Activated naive CD8-positive, alpha-beta T cell treated with anti-CD3 and anti-CD28 coated beads for 36 hours (primary cell): ENCODE measurements around the gene GRIN2A. TPM values are rescaled to one million over a fixed set of nuclear protein-coding genes. Genes with fewer than 3 reads are reported as not detected.

Experiments
- DNase-seq: peaks from one replicate; pipeline ENCODE4 v3.0.0; 2021
- H3K27ac Mint-ChIP-seq: one replicate; pipeline ENCODE4 v1.8.0; 2022; ENCODE audit warnings: mild to moderate bottlenecking, moderate library complexity, mixed read lengths
- H3K27me3 Mint-ChIP-seq: one replicate; pipeline ENCODE4 v1.8.0; 2022; ENCODE audit warnings: mild to moderate bottlenecking, mixed read lengths
- H3K36me3 Mint-ChIP-seq: one replicate; pipeline ENCODE4 v1.8.0; 2021; ENCODE audit warnings: mild to moderate bottlenecking, mixed read lengths
- H3K4me1 Mint-ChIP-seq: one replicate; pipeline ENCODE4 v1.8.0; 2021; ENCODE audit warnings: mixed read lengths
- H3K4me3 Mint-ChIP-seq: one replicate; pipeline ENCODE4 v1.8.0; 2022; ENCODE audit warnings: mild to moderate bottlenecking, moderate library complexity, mixed read lengths
- H3K9me3 Mint-ChIP-seq: one replicate; pipeline ENCODE4 v1.8.0; 2022; ENCODE audit warnings: mixed read lengths
- total RNA-seq, 2 experiments: library from RNA; stranded (reverse); gene quantifications; one replicate each; pipeline ENCODE4 v1.2.3, GENCODE V29; 2021

The GRIN2A gene
- total RNA-seq, 2 experiments from 2014 or later: not detected

DNA sequence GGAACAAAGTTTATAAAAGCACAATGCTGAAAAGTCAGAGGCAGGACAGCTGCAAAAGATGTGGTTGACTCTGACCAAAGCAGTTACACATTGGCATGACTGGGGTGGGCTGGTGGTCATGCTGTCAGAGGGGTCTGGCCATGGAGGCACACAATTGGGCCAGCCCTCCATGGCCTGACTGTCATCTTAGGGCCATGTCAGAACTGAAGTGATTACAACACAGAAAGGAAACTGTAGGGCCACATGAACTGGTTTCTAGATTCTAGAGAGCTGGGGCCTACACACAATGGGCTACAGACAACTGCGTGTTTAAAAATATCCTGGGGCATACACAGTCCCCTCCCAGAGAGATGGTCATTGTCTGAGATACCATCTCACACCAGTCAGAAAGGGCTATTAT, 380.6 kb downstream of the GRIN2A start:
- Mint-ChIP-seq H3K27me3 (peaks cover 4% of the 10 kb centered on the region), H3K4me1 (no peaks in the 10 kb centered on the region), H3K27ac (no peak overlapping the region), H3K36me3 (no peaks in the 10 kb centered on the region), H3K4me3 (no peak overlapping the region), H3K9me3 (peaks cover 5% of the 10 kb centered on the region)
- no peak for DNase-seq

DNA sequence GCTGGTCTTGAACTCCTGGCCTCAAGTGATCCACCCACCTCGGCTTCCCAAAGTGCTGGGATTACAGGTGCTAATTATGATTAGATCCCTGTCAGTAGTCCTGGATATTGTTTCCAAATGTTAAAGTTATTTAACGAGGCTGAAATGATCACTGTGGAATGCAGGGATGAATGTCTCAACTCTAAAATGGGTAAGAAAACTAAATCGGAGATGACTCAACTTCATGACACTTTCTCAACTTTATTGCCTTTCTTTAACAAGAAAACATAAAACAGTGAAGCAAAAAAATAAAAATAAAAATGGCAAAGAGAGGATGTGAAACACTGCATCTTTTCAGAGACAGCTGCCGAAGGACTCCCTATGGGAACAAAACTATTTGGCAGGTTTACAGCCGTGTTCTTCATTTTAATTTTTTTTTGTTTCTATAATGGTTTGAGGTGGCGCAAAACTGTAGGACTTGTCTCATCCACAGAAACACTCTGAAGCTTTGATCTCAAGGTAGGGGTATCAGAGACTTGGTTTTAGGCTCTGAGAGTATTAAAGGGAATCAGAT, 382.0 kb downstream of the GRIN2A start:
- no peak overlapping the region for H3K4me3 Mint-ChIP-seq
- H3K9me3 Mint-ChIP-seq: no peaks in the 10 kb centered on the region
- peaks cover 4% of the 10 kb centered on the region for H3K27me3 Mint-ChIP-seq
- H3K27ac Mint-ChIP-seq: no peak overlapping the region
- H3K4me1 Mint-ChIP-seq: no peaks in the 10 kb centered on the region
- DNase-seq: no peak
- H3K36me3 Mint-ChIP-seq: no peaks in the 10 kb centered on the region

DNA sequence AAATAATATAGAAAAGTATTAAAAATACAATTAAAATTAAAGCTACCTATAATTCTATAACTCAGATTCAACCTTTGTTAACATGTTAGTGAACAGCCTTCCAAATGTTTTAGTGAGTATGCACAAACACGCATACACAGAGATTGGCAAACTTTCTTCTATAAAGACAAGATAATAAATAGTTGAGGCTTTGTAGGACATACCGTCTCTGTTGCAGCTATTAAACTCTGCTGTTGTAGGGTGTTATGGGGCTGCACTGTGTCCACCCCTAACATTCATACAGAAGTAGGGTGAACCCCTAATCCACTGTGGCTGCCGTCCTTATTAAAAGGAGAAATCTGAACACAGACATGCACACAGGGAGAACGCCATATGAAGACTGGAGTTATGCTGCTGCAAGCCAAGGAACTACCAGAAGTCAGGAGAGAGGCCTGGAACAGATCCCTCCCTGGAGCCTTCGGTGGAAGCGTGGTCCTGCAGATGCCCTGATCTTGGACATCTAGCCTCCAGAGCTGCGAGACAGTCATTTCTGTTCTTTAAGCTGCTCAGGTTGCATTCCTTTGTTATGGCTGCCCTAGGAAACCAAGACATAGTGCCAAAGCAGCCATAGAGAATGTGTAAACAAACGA, 383.2 kb downstream of the GRIN2A start:
- Mint-ChIP-seq H3K4me3 (no peak overlapping the region), H3K27ac (no peak overlapping the region), H3K36me3 (no peaks in the 10 kb centered on the region), H3K9me3 (no peaks in the 10 kb centered on the region), H3K27me3 (peaks cover 4% of the 10 kb centered on the region), H3K4me1 (no peaks in the 10 kb centered on the region)
- no peak for DNase-seq

DNA sequence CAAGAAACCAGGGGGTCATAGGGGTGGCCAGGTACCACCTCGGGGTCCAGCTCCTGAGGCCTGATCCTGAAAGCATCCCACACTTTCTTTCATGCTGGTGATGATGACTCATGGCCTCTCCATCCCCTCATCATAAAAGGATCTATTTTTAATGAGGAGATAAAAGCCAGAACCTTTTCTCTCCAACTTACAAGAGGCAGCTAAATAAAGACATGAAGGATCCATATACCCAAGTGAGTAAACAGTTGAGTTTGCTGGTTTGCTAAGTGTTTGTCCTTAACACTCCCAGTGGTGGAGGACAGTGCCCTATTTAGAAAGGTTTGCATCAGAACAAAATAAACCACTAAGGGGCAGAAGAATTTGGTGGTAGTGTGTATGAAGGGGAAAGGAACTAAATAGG, 383.8 kb downstream of the GRIN2A start:
- Mint-ChIP-seq H3K4me3 (no peak overlapping the region), H3K9me3 (no peaks in the 10 kb centered on the region), H3K4me1 (no peaks in the 10 kb centered on the region), H3K27ac (no peak overlapping the region), H3K27me3 (peaks cover 4% of the 10 kb centered on the region), H3K36me3 (no peaks in the 10 kb centered on the region)
- no peak for DNase-seq

DNA sequence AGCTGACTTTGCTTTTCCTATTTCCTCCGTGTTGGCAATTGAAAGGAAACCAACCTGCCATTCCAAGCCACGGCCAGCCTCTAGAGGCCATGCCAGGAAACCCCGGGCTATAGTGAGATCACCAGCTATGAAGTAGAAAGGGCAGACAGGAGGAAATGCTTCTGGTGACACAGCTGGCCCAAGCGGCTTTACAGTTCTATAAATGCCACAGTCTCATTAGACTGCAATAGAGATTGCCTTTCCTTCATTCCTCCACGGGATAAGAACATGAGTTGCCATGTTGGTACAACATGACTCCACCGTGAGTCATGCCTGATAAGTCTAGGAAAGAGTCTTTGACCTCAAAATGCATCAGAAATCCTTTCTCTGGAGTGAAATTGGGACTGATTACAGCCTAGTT, 384.9 kb downstream of the GRIN2A start:
- Mint-ChIP-seq H3K27me3 (peaks cover 4% of the 10 kb centered on the region), H3K4me3 (no peak overlapping the region), H3K36me3 (no peaks in the 10 kb centered on the region), H3K9me3 (no peaks in the 10 kb centered on the region), H3K27ac (no peak overlapping the region), H3K4me1 (no peaks in the 10 kb centered on the region)
- DNase-seq: no peak

DNA sequence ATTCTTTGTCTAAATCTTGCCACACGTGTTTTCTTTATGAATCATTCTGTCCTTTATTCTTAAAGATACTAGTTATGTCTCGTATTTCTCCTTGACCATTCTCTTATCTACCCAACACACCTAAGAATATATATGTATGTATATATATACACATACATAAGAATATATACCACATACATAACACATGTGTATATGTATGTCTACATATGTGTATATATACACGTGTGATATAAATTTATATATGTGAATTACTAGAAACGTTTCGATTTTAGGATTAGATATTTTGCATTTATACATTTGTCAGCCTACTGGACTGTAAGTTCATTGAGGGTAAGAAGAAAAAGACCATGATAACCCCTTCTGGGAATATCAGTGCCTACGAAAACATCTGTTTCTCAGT, 388.6 kb downstream of the GRIN2A start:
- Mint-ChIP-seq H3K4me1 (no peaks in the 10 kb centered on the region), H3K36me3 (no peaks in the 10 kb centered on the region), H3K27me3 (peaks cover 4% of the 10 kb centered on the region), H3K4me3 (no peak overlapping the region), H3K9me3 (no peaks in the 10 kb centered on the region), H3K27ac (no peak overlapping the region)
- DNase-seq: no peak

DNA sequence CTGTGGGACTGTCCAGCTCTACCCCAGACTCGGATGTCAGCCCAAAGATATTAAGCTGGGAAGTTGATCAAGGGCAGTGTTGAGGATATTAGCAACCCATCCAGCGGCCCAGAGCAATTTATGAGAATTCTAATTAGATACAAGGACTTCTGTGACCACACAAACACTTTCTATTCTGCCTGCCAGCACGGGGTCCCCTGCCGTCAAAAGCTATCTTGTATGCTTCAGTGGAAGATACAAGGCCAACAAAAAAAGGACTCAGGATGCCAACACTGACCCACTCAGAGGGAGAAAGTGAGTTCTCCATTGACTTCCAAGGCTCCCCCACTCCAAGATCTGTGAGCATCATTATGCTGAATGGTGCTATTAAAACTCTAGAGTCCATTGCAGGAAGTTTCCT, 390.7 kb downstream of the GRIN2A start:
- no peaks in the 10 kb centered on the region for H3K4me1 Mint-ChIP-seq
- H3K27me3 Mint-ChIP-seq: no peaks in the 10 kb centered on the region
- DNase-seq: no peak
- no peak overlapping the region for H3K27ac Mint-ChIP-seq
- no peaks in the 10 kb centered on the region for H3K36me3 Mint-ChIP-seq
- no peak overlapping the region for H3K4me3 Mint-ChIP-seq
- H3K9me3 Mint-ChIP-seq: no peaks in the 10 kb centered on the region

DNA sequence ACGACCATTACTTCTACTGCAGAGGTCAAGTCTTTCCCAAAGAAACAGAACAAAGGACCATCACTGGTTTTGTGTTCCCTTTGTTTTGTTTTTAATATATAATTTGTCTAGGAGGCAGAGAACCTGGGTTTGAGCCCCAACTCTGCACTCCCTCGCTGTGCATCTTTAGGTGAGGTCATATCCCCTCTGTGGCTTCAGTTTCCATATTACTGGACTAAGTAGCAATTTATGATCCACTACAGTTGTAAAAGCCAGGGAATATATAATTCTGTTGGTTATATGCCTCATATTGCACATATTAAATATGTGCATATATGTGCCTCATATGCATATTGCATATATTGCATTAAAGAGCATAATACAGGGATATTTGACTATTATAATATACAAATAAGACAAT, 392.0 kb downstream of the GRIN2A start:
- H3K27ac Mint-ChIP-seq: no peak overlapping the region

DNA sequence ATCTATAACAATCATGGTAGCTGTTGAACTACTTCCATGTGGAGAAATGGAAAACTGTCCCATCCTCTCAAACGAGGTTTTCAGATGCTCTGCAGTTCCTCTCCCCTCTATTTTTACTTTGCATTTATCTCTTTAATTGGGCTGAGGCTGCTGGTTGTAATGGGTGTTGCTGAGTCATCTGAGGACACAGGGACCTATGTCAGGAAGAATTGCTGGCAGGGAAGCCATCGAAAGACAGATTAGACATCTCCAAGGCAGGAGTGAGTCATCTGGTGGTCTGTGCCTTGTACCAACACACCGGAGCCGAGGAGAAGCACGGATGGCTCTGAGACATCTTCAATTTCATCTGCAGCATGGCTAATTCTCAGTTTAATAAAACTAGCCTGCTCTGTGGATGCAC, 394.5 kb downstream of the GRIN2A start:
- Mint-ChIP-seq H3K27me3 (peaks cover 3% of the 10 kb centered on the region), H3K27ac (no peak overlapping the region), H3K36me3 (no peaks in the 10 kb centered on the region), H3K9me3 (no peaks in the 10 kb centered on the region), H3K4me3 (no peak overlapping the region), H3K4me1 (no peaks in the 10 kb centered on the region)
- no peak for DNase-seq

More for the DNA sequence above, 392.0 kb downstream of the GRIN2A start:
- H3K27me3 Mint-ChIP-seq: no peaks in the 10 kb centered on the region
- no peaks in the 10 kb centered on the region for H3K36me3 Mint-ChIP-seq
- no peak overlapping the region for H3K4me3 Mint-ChIP-seq
- no peaks in the 10 kb centered on the region for H3K4me1 Mint-ChIP-seq
- no peaks in the 10 kb centered on the region for H3K9me3 Mint-ChIP-seq
- DNase-seq: no peak

DNA sequence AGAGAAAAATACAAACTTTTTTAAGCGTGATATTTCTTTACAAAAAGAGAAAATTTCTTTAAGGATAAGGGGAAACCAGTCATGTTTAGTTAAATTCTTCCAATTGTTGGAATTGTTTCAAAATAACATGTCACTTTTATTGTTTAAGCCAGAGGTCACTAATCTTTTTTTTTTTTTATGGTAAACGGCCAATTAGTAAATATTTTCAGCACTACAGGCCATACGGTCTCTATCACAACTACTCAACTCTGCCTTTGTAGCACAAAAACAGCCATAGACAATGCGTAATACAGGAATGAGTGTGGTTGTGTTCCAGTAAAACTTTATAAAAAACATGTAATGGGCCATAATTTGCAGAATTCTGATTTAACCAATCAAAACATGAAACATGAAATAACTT, 401.4 kb downstream of the GRIN2A start:
- no peak for DNase-seq
- no peak overlapping the region for H3K4me3 Mint-ChIP-seq
- no peak overlapping the region for H3K27ac Mint-ChIP-seq
- no peaks in the 10 kb centered on the region for H3K4me1 Mint-ChIP-seq
- no peaks in the 10 kb centered on the region for H3K9me3 Mint-ChIP-seq
- H3K27me3 Mint-ChIP-seq: peaks cover 3% of the 10 kb centered on the region
- no peaks in the 10 kb centered on the region for H3K36me3 Mint-ChIP-seq

DNA sequence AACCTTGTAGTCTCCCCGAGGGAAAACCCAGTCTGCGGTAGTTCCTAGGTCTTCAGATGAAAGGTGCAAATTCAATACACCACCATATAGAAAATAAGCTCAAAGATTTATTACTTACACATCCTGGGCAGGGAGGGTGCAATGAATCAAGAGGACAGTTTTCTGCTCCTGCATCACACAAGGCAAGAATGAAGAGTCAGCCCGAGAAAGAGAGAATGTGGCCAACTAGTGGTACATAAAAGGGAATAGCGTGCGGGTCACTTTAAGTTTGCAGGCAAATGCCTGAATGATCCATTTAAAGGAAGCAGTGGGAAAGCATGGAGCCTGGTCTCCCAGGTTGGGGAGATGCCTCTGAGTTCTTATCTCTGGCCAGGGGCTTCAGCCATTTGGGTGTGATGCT, 403.4 kb downstream of the GRIN2A start:
- Mint-ChIP-seq H3K27me3 (peaks cover 3% of the 10 kb centered on the region), H3K4me1 (no peaks in the 10 kb centered on the region)

DNA sequence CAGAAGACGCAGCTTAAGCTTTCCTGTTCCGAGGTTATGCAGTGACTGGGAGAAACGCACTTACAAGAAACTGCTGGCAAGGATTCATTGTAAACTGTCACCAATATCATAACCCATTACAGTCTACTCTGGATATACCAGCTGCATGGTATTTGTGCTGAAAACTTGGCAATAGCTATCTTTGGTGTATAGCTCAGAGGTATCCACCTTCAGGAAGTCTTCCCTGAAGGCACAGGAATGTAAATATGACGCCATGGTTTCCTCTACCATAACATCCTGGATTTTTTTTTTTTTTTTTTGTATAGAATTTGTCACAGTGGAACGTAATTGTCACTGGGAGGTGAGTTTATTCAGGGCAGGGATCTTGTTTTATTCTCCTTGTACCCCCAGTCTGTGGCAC, 406.2 kb downstream of the GRIN2A start:
- no peak for DNase-seq
- no peaks in the 10 kb centered on the region for H3K27me3 Mint-ChIP-seq
- peaks cover 2% of the 10 kb centered on the region for H3K9me3 Mint-ChIP-seq
- H3K36me3 Mint-ChIP-seq: no peaks in the 10 kb centered on the region
- no peak overlapping the region for H3K4me3 Mint-ChIP-seq
- no peaks in the 10 kb centered on the region for H3K4me1 Mint-ChIP-seq
- no peak overlapping the region for H3K27ac Mint-ChIP-seq

More for the DNA sequence above, 403.4 kb downstream of the GRIN2A start:
- H3K9me3 Mint-ChIP-seq: peaks cover 2% of the 10 kb centered on the region
- no peak overlapping the region for H3K27ac Mint-ChIP-seq
- no peaks in the 10 kb centered on the region for H3K36me3 Mint-ChIP-seq
- no peak for DNase-seq
- no peak overlapping the region for H3K4me3 Mint-ChIP-seq

DNA sequence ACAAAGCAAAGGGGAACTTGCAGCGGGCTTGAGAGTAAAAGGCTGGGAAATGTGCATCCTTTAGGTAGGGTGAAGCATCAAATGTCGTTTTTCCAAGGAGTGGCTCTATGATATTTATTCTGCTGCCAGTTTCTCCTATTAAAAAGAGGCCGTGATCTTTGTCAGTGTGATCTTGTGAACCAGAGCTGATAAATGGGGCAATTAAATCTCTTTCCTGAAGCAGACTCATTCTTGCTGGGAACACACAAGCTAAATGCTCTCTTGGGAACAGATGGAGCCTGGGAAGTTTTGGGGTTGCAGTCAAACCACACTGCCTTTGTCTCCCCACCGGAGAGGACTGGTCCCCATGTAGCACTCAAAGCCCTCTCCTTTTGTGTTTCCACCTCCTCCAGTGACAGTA, 408.9 kb downstream of the GRIN2A start:
- Mint-ChIP-seq H3K9me3 (peaks cover 2% of the 10 kb centered on the region), H3K4me1 (no peaks in the 10 kb centered on the region)

DNA sequence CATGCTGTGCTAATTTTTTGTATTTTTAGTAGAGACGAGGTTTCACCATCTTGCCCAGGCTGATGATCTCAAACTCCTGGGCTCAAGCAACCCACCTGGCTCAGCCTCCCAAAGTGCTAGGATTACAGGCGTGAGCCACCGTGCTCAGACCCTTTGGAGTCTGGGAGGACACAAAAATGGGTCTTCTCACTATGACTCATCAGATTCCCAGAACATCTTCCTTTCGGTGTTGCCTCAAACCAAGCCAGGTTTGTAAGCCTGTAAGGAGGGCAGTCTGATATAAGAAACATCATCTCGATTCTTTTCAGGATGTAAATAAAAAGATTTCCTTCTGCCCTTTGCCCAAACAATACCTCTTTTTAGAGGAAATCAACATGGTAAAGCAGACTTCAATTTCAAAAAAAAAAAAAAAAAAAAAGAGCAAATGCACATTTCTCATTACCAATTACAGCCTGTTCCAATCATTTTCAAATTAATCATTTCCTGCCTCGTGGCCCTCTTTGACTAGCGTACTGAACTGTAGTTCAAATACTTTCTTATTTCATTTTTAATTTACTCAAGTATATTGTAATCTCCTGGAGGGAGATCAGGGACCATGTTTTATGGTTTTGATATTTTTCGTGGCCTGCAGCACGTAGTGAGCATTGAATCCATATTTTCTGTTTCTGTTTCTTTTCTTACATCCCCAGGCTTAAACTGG, 409.6 kb downstream of the GRIN2A start:
- H3K36me3 Mint-ChIP-seq: no peaks in the 10 kb centered on the region
- no peak overlapping the region for H3K27ac Mint-ChIP-seq
- no peak for DNase-seq
- H3K27me3 Mint-ChIP-seq: no peaks in the 10 kb centered on the region
- peaks cover 2% of the 10 kb centered on the region for H3K9me3 Mint-ChIP-seq
- H3K4me1 Mint-ChIP-seq: no peaks in the 10 kb centered on the region
- H3K4me3 Mint-ChIP-seq: no peak overlapping the region

More for the DNA sequence above, 408.9 kb downstream of the GRIN2A start:
- H3K27ac Mint-ChIP-seq: no peak overlapping the region
- no peak for DNase-seq
- no peaks in the 10 kb centered on the region for H3K36me3 Mint-ChIP-seq
- no peak overlapping the region for H3K4me3 Mint-ChIP-seq
- no peaks in the 10 kb centered on the region for H3K27me3 Mint-ChIP-seq

DNA sequence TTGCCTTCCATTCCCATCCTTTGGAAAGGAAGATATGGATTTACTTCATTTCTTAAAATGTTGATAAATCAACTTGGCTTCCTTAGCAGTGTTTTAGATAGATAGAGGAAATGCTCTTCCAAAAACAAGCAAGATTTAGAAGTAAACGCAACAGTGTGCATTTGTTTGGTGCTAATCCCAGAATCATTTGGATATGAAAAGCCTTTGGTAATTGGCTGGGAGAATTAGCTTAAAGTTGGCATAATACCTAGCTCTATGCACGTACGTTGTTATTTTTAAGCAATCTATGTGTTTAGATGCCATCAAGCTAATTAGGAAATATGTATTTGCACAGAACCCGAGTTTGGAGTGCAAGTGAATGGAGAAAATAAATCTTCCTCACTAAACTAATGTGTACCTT, 415.3 kb downstream of the GRIN2A start:
- Mint-ChIP-seq H3K36me3 (no peaks in the 10 kb centered on the region), H3K4me3 (no peak overlapping the region), H3K27ac (no peak overlapping the region), H3K4me1 (no peaks in the 10 kb centered on the region), H3K27me3 (no peaks in the 10 kb centered on the region), H3K9me3 (no peaks in the 10 kb centered on the region)
- no peak for DNase-seq

DNA sequence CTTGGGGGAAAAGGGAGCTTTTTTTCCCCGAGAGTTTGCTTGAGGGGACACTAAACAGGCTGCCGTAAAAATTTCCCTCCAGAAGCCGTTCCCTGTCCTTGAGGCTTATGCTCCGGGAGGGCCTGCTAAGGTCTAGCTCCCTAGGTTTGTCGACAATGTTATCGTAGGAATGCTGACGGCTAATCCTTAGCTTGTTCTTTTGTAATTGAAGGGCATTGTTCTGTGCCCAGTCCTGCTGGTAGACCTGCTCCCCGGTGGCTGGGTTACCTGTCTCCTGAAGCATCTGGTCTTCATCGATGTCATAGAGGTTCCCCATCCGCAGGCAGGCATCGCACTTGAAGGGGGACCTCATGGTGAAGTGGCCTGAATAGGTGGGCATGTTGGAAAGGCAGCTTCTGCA, 418.7 kb downstream of the GRIN2A start:
- H3K36me3 Mint-ChIP-seq: no peaks in the 10 kb centered on the region
- H3K4me1 Mint-ChIP-seq: no peaks in the 10 kb centered on the region

More for the DNA sequence above, 418.7 kb downstream of the GRIN2A start:
- H3K9me3 Mint-ChIP-seq: no peaks in the 10 kb centered on the region
- H3K4me3 Mint-ChIP-seq: no peak overlapping the region
- no peaks in the 10 kb centered on the region for H3K27me3 Mint-ChIP-seq
- no peak overlapping the region for H3K27ac Mint-ChIP-seq
- DNase-seq: no peak
